Measurements from ENCODE around the gene PABPN1. TPM values are rescaled to one million over a fixed set of nuclear protein-coding genes. Genes with fewer than 3 reads are reported as not detected.

The PABPN1 gene
- total and polyA plus RNA-seq, 2 of the 13 experiments (the other 11 are each of a cell fraction or from before 2014, with no cell fraction given) = 233 to 524 TPM

- TF ChIP-seq ZNF704 (CRISPR knock-in tag; IDR thresholded peaks at IDR 0.05; ENCODE audit: borderline replicate concordance) (no peak), EP300 (IDR thresholded peaks at IDR 0.05; ENCODE audit: low read depth in 2 of 2, low read length in 2 of 2) (peak in 1 of 2 experiments; percentile 54; a peak in 2 of 4 replicates), EP300 (CRISPR knock-in tag; IDR thresholded peaks at IDR 0.05; ENCODE audit: borderline replicate concordance) (peak; percentile 79), TCF7L2 (IDR thresholded peaks at IDR 0.05; ENCODE audit: low read depth, low read length) (no peak), KAT8 (CRISPR knock-in tag; IDR thresholded peaks at IDR 0.05) (peak; percentile 89), ZNF609 (CRISPR knock-in tag; IDR thresholded peaks at IDR 0.05; ENCODE audit: borderline replicate concordance) (peak; percentile 19; the same call in 1 of the 2 replicates), HMG20A (CRISPR knock-in tag; IDR thresholded peaks at IDR 0.05; ENCODE audit: borderline replicate concordance) (peak; percentile 28; the same call in 1 of the 2 replicates), SIX1 (CRISPR knock-in tag; IDR thresholded peaks at IDR 0.05; ENCODE audit: borderline replicate concordance) (peak; percentile 44; the same call in 1 of the 2 replicates), ZSCAN12 (CRISPR knock-in tag; IDR thresholded peaks at IDR 0.05) (no peak; the same call in 1 of the 2 replicates), MTF2 (CRISPR knock-in tag; IDR thresholded peaks at IDR 0.05; ENCODE audit: borderline replicate concordance) (no peak), ZNF333 (CRISPR knock-in tag; IDR thresholded peaks at IDR 0.05; ENCODE audit: borderline replicate concordance) (peak; percentile 81; the same call in 1 of the 2 replicates), FOXO4 (CRISPR knock-in tag; conservative IDR thresholded peaks at IDR 0.05) (no peak), ZNF567 (CRISPR knock-in tag; IDR thresholded peaks at IDR 0.05; ENCODE audit: borderline replicate concordance) (no peak; the same call in 1 of the 2 replicates), CHD2 (IDR thresholded peaks at IDR 0.05; ENCODE audit: low read depth, low read length) (peak; percentile 64), ZNF841 (CRISPR knock-in tag; IDR thresholded peaks at IDR 0.05; ENCODE audit: borderline replicate concordance) (no peak), JUN (CRISPR knock-in tag; IDR thresholded peaks at IDR 0.05) (no peak; the same call in 1 of the 2 replicates), ZSCAN21 (CRISPR knock-in tag; IDR thresholded peaks at IDR 0.05; ENCODE audit: borderline replicate concordance) (peak; percentile 93), TBL1XR1 (IDR thresholded peaks at IDR 0.05; ENCODE audit: borderline replicate concordance, low read length, partially characterized antibody) (peak; percentile 73), FOXA1 (IDR thresholded peaks at IDR 0.05) (no peak), FOXA1 (CRISPR knock-in tag; IDR thresholded peaks at IDR 0.05) (peak; percentile 89), ZNF460 (CRISPR knock-in tag; IDR thresholded peaks at IDR 0.05; ENCODE audit: borderline replicate concordance) (no peak), ZC3H4 (CRISPR knock-in tag; IDR thresholded peaks at IDR 0.05; ENCODE audit: borderline replicate concordance) (peak; percentile 77; the same call in 1 of the 2 replicates), ZNF510 (CRISPR knock-in tag; IDR thresholded peaks at IDR 0.05; ENCODE audit: low read depth) (no peak)
Measured at GRCh38 chr14:23301288-23301968, 19.8 kb upstream of the PABPN1 start (continued).
